ENCODE data around the gene SCNN1A. TPM values are rescaled to one million over a fixed set of nuclear protein-coding genes. Genes with fewer than 3 reads are reported as not detected.

The SCNN1A gene
- total RNA-seq, 1 experiment from 2014 or later = 111 TPM

GRCh38 chr12:6355491-6356373 is 19.6 kb downstream of the SCNN1A start:
- no peaks in the 10 kb centered on the region for H3K79me2 ChIP-seq (ENCODE audit: insufficient read depth, low read length)
- peaks cover 15 to 16% of the 10 kb centered on the region in 2 experiments for H3K4me1 Mint-ChIP-seq
- no peaks in the 10 kb centered on the region for H3K9me3 Mint-ChIP-seq
- no CpG with 5 or more reads among the region's 8 CpGs for WGBS (ENCODE audit: extremely low coverage, insufficient read length, low lambda C conversion rate)
- no peak overlapping the region for H3K56ac ChIP-seq (ENCODE audit: insufficient read length, low read depth, low read length)
- peak; percentile 92 for DNase-seq
- H2BK15ac ChIP-seq (ENCODE audit: low read depth, low read length) = no peak overlapping the region
- H2BK5ac ChIP-seq (ENCODE audit: insufficient read length, low read length) = no peak overlapping the region
- peaks cover 3% of the 10 kb centered on the region for H4K20me1 ChIP-seq (ENCODE audit: control insufficient read depth, insufficient read depth, insufficient read length)
- no peak overlapping the region for H4K5ac ChIP-seq (ENCODE audit: insufficient read length, low read depth, low read length)
- H3T11ph ChIP-seq (ENCODE audit: low read length) = no peak overlapping the region
- H3K27ac ChIP-seq (ENCODE audit: insufficient read length, low read depth, low read length) = no peak overlapping the region
- H4K91ac ChIP-seq (ENCODE audit: insufficient read length, low read depth, low read length) = no peak overlapping the region
- H3K23me2 ChIP-seq (ENCODE audit: insufficient read length, low read depth, low read length, poor library complexity, severe bottlenecking) = no peaks in the 10 kb centered on the region
- H3K4me1 ChIP-seq (ENCODE audit: insufficient read depth, low read length) = no peaks in the 10 kb centered on the region; the same call in 1 of the 2 replicates
- H3K4me2 ChIP-seq (ENCODE audit: insufficient read depth, insufficient read length, low read length) = no peak overlapping the region
- no peak overlapping the region for H3K14ac ChIP-seq (ENCODE audit: insufficient read depth, low read length)
- H4K8ac ChIP-seq (replicated peaks; ENCODE audit: insufficient read length, low read depth, low read length) = no peak overlapping the region
- H2BK12ac ChIP-seq (ENCODE audit: insufficient read length, low read depth, low read length) = no peak overlapping the region
- no peaks in the 10 kb centered on the region for H3K9me3 ChIP-seq (ENCODE audit: control insufficient read depth, low read depth, low read length)
- H2BK120ac ChIP-seq (ENCODE audit: low read depth, low read length, poor library complexity, severe bottlenecking) = no peak overlapping the region
- no peak overlapping the region for H3K9ac ChIP-seq (ENCODE audit: extremely low read depth, insufficient read length, low read length)
- peak; percentile 62 for TF ChIP-seq CTCF (conservative IDR thresholded peaks at IDR 0.05)
- H2BK20ac ChIP-seq (ENCODE audit: low read depth, low read length, poor library complexity, severe bottlenecking) = no peak overlapping the region
- no peak overlapping the region for H3K18ac ChIP-seq (ENCODE audit: insufficient read length, low read depth, low read length)
- no peak overlapping the region for H2AFZ ChIP-seq (ENCODE audit: low read length)
- no peak overlapping the region for H3K4me3 Mint-ChIP-seq
- no peaks in the 10 kb centered on the region for H3K27me3 ChIP-seq (ENCODE audit: insufficient read depth, low read length)
- no peaks in the 10 kb centered on the region for H3K27me3 Mint-ChIP-seq (ENCODE audit: low read depth)
- H3K4ac ChIP-seq (ENCODE audit: low read depth, low read length) = no peak overlapping the region
- peaks cover 29 to 78% (median 75%) of the 10 kb centered on the region in 3 experiments; a peak in 6 of 7 replicates for H3K36me3 Mint-ChIP-seq (ENCODE audit: insufficient read depth in 1 of 3, low read depth in 3 of 3)
- peak overlapping the region in 2 of 3 experiments; percentile 5 to 23; a peak in 2 of 7 replicates for H3K27ac Mint-ChIP-seq
- no peaks in the 10 kb centered on the region for H3K79me1 ChIP-seq (ENCODE audit: insufficient read depth, low read depth, low read length, poor library complexity, severe bottlenecking)
- H3K23ac ChIP-seq (ENCODE audit: insufficient read length, low read depth, low read length) = no peak overlapping the region
- no peak overlapping the region for H2AK5ac ChIP-seq (ENCODE audit: insufficient read length, low read length)

Measured in H9 (cell line).